Limb (tissue), 2 donors: Measurements from ENCODE around the gene FGF7.
"Not testable (repeated sequence)": the region's sequence is repeated elsewhere in the genome, so short reads cannot be mapped to it uniquely, and the experiment has no call there.

Experiments
- DNase-seq, 2 donors: peaks; one replicate each; pipeline ENCODE4 v3.0.0-alpha.2; 2016; ENCODE audit errors: extremely low spot score in 2 of 2

FGF7 gene

GRCh38 chr15:49438962-49439631 lies 16.1 kb downstream of the FGF7 start:
- peak in 1 of 2 donors; percentile 26 for DNase-seq

DNA sequence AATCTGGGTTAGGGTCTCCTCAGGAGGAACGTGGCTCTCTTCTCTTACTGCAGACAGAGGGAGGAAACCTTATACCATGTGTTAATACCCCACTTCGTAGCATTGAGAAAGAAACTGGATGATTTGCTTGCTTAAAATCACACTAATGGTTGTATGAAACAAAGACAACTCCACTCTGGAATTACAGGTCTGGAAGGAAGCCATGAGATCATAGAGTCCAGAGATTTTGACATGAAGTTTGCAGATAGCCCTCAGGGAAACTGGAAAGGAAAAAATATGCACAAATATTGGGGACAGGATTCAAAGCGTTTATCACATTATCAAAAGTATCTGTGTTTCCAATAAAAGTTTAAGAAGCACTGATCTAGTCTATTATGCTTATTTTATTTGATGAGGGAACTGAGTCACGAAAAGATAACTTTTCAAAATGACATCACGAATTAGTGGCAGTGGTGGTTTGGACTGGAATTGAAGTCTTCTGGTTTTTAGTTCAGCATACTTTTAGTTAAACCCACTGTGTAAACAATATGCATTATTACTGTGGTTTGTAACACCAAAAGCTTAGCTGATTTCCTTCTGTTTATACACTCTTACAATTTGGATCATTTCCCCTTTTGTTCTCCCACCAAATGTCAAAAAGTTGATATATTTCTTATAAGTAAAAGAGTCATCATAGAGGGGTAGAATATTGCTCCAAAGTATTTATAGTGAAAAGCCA lies 16.8 kb downstream of the FGF7 start:
- no peak for DNase-seq

GRCh38 chr15:49441356-49441755 lies 18.3 kb downstream of the FGF7 start:
- no peak for DNase-seq

DNA sequence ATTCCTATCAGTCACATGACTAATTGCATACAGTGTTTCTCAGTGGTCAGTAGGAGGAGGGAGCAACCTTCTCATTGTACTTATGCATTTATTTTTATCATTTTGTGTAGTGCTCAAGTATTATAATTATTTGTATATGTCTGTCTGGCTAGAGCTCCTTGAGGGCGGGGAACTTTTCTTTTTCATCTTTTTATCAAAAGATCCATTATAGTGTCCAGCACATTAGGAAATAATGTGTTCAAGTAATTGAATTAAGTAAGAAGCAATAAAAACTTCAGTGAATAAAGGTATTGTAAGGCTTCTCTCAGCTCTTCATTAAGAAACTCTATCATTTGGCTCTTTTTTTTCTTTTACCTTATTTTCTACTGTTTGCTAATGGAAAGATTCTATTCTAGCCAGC lies 18.8 kb downstream of the FGF7 start:
- DNase-seq, result no peak

- no peak for DNase-seq
Observed at GRCh38 chr15:49452595-49452994, 29.6 kb downstream of the FGF7 start.

DNA sequence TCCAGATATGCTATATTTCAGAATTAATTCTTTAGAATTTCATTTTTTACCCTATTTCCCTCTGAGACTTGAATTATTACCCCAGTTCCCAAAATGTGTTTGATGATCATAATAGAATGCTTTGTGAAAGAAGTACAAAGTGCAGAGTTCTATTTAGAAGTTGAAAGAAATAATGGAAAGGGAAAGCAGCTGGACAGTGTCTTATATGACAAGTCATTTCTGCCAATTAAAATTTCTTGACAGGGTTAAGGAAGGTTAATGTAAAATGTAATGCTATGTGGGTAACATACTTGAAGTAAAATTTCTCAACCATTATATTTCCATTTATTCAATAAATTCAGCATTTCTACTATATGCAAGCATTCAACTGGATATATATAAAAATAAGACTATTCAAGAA lies 33.1 kb downstream of the FGF7 start:
- DNase-seq, result no peak

- DNase-seq, result no peak
Observed at GRCh38 chr15:49458145-49458544, 35.1 kb downstream of the FGF7 start.

GRCh38 chr15:49460411-49460941 lies 37.4 kb downstream of the FGF7 start:
- no peak for DNase-seq

DNA sequence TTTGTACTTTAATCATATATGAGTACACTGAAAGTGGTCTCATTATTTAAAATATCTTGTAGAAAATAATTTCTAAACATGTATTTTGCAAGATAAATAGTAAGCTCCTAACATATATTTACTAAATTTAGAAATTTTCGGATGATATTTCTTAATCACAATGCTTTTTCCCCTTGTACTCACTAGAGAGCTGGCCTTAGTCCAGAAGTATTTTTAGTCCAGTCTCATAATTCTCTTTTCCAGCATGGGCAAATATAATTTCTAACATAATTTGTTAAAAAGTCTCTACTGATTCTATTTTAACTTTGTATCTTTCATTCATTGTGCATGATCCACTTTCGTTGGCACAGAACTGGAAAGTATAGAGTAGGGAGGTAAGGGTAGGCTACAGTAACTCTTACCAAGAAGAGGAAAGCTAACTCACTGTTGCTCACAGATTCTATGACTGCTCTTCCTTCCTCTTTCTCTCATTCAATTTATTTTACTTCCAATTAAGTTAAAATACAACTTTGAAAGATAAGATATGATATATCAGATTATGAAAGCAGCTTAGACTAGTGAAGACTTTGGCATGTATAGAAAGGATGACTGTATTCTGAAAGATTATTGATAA lies 39.3 kb downstream of the FGF7 start:
- no peak for DNase-seq

DNA sequence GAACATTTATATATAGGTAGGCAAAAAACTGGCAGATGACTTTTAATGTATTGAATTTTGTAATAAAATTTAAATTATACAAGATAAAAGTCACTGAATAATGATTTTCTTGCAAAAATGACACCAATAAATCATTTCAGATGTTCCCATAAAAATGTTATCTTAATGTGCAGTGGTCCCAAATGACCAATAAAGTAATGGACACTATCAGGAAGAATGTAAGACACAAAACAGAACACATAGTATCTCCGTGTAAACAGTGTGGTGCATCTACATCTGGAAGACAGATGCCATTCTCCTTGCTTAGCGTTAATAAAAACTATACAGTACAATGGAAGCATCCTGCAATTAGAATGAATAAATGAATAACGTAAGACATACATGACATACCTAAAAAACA lies 41.5 kb downstream of the FGF7 start:
- no peak for DNase-seq

DNA sequence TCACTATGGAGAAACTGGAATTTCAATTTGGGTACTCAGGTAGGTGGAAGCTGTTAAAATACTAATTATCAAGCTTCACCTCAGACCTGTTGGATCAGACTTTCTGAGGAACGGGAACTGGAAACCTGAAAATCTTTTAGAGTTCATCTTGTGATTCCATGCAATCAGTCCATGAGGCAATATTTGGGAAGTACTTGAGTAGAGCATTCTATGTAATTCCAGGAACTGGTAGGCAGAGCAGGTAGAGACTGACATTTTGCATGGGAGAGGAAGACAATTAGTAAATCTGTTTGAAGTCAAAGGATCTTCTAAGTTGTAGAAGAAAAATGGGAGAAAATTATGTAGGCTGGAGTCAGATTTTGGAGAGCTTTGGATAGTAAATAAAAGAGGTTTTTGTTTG lies 43.1 kb downstream of the FGF7 start:
- DNase-seq, result no peak

- DNase-seq, result no peak
Observed at GRCh38 chr15:49467746-49468480, 44.9 kb downstream of the FGF7 start.

DNA sequence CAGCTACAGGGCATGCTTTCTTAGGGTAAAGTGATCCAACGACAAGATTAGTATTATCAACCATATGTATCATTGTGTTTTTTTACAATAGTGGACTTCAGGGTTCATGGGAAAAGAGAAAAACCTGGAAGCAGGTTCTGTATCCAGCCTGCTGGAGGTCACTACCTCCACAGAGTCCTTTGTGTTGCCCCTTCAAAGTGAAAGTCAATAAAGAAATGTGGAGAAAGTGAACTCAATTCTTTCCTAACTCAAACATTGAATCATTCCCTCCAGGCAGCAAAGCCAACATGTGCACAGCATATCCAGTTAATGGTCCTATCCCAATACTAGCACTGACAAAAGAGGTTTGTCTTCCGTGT lies 45.4 kb downstream of the FGF7 start:
- no peak for DNase-seq

- DNase-seq, result not testable (repeated sequence)
Observed at GRCh38 chr15:49471248-49471647, 48.2 kb downstream of the FGF7 start.

DNA sequence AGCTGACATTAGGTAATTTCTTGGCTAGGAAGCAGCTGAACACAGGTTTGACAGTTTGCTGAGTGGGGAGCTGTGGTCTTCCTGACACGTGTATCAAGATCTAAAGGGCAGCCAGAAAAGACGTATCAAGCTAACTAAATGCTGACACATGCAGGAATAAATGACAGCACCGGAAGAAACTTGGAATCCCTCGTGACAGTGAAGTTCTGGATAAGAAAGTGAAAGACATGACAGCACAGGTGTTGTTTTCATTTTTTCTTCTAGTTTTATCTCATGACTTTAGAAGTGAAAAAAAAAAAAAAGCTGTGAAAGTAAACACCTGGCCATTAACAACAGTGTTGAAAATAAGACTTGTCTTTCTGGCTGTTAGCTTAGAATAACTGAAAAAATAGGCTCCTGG lies 48.7 kb downstream of the FGF7 start:
- no peak for DNase-seq

- DNase-seq, result no peak
Observed at GRCh38 chr15:49472338-49472737, 49.3 kb downstream of the FGF7 start.

DNA sequence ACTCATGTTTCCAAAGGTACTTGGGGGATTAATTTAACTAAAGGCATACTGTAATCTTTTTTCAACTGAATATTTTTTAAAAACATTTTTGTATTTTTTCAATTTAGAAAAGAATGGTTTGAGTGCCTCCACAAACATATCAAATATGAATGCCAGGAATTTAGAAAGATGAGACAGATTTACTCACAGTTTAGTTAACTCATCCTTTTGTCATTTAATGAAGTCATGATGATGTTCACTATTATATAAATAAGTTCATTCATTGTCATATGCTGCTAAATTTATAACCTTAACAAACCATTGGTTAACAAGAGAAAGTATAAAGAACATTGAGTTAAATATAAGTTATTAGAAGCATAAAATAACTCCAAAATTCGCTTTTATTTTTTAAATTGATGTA lies 50.0 kb downstream of the FGF7 start:
- DNase-seq, result no peak

DNA sequence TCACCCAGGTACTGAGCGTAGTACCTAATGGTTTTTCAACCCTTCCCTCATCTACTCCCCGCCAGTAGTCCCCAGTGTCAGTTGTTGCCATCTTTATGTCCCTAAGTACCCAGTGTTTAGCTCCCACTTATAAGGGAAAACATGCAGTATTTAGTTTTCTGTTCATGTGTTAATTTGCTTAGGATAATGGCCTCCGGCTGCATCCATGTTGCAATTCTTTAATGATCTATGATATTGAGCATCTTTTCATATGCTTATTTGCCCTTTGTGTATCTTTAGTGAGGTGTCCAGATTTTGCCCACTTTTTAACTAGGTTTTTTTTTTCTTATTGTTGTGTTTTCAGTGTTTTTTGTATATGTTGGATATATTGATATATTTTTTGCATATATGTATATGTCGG lies 55.0 kb downstream of the FGF7 start:
- not testable (repeated sequence) for DNase-seq

- not testable (repeated sequence) for DNase-seq
Observed at GRCh38 chr15:49478982-49479381, 55.9 kb downstream of the FGF7 start.

DNA sequence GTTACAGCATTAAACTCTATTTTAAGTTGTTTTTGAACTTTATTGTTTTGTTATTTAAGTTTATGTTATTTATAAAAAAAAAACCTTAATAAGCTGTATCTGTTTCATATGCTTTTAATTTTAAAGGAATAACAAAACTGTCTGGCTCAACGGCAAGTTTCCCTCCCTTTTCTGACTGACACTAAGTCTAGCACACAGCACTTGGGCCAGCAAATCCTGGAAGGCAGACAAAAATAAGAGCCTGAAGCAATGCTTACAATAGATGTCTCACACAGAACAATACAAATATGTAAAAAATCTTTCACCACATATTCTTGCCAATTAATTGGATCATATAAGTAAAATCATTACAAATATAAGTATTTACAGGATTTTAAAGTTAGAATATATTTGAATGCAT lies 62.4 kb downstream of the FGF7 start:
- not testable (repeated sequence) for DNase-seq

DNA sequence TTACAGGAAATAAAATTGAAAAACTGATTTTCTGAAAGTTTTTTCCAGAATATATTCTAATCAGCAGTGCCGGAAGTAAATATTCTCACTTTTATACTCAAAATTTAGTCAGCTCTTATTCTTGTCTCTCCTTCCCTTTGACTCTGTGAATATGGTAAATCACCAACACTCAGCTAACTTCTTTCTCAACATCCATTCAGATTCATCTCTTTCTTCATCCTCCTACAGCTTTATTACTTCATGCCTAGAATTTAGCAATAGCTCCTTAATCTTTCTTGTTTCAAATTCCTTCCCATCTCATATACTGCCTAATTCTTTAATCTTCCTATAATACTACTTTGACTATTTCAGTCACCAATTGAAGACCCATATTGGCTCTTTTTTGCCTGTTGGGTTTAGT lies 67.9 kb downstream of the FGF7 start:
- DNase-seq, result no peak

DNA sequence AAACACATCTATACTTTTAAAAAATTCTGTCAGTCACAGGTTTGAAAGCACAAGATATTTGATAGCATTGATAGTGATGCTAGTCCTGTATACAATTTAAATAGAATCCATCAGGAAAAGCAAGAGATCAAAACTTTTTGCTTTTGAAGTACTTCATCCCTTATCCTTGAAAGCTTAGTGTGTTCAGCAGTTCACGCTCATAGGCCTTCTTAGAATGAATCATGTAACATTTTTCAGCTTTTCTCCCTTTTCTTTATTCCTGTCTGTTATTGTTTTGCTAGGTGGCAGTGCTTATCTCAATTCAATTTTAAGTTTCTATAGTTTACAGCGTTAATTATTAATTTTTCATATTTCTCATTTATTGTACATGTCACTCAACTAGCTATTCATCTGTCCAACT lies 69.1 kb downstream of the FGF7 start:
- DNase-seq, result no peak
